ENCODE results near the gene ARMCX1.

DNA sequence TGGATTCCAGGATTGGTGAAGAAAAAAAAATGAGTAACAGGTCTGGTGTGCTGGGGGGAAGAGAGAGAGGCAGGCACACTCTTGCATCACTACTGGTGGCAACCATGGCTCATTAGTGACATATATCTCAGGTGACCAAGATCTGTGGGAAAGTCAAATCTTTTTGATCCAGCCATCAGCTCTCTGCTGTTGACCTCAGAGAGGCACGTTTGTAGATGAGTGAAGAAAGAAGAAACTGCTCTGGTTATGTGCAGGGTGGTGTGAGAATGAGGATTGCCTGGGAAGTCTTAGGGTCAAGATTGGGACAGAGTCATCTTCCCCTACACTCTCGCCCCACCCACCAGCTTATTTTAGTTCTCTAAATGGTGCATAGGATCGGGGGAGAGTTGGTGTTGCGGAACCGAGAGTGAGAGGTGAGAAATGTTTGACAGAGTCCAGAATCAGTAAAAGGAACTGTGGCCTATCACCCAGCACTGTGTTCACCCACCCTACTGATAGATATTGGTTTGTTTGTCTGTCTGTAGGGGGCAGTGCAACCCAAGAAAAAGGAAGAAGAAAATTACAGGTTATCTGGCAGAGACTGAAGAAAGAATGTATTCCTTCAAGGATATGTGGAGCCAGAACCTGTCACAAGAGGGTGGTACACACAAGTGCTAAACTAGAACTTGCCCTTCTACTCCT, 45.5 kb downstream of the ARMCX1 start:
- TF ChIP-seq GATA2 (IDR thresholded peaks at IDR 0.05; ENCODE audit: low read depth, low read length), result no peak
- no peak for TF ChIP-seq GATA3 (IDR thresholded peaks at IDR 0.05; ENCODE audit: low read depth, low read length)

Measured in SH-SY5Y (cell line).